C4-2B (cell line): Measurements from ENCODE around the gene TMEM151A.
A peak's percentile ranks its signal among the peaks of the same experiment; 100 is the strongest.

Source experiments
- CTCF ChIP-seq: fragments of 450-650 bp; conservative IDR thresholded peaks from 2 replicates; pipeline ENCODE4 v1.5.1; 2017; ENCODE audit warnings: mild to moderate bottlenecking
- ZFX ChIP-seq: fragments of 450-650 bp; IDR thresholded peaks from 2 replicates; pipeline ENCODE4 v1.6.1; 2017

GRCh38 chr11:66311470-66311964 is 19.8 kb downstream of the TMEM151A start:
- TF ChIP-seq CTCF: peak; percentile 95; the same call in 1 of the 2 replicates
- no peak for TF ChIP-seq ZFX
